Measurements from ENCODE around the gene ARL16.
A peak's percentile ranks its signal among the peaks of the same experiment; 100 is the strongest.

ARL16 gene

GRCh38 chr17:81715107-81715871, 31.7 kb upstream of the ARL16 start:
- DNase-seq (ENCODE audit: low spot score): no peak
- no peak for TF ChIP-seq CTCF (IDR thresholded peaks at IDR 0.05; ENCODE audit: extremely low read depth, missing control alignments)

- no peak for DNase-seq (ENCODE audit: low spot score)
- TF ChIP-seq CTCF (IDR thresholded peaks at IDR 0.05; ENCODE audit: extremely low read depth, missing control alignments): no peak
Observed at GRCh38 chr17:81714412-81715106, 31.0 kb upstream of the ARL16 start.

- no peak for TF ChIP-seq CTCF (IDR thresholded peaks at IDR 0.05; ENCODE audit: extremely low read depth, missing control alignments)
- DNase-seq (ENCODE audit: low spot score): no peak
Observed at GRCh38 chr17:81713556-81714411, 30.2 kb upstream of the ARL16 start.

- no peak for TF ChIP-seq CTCF (IDR thresholded peaks at IDR 0.05; ENCODE audit: extremely low read depth, missing control alignments)
- no peak for DNase-seq (ENCODE audit: low spot score)
Observed at GRCh38 chr17:81713004-81713555, 29.5 kb upstream of the ARL16 start.

GRCh38 chr17:81712468-81713003, 28.9 kb upstream of the ARL16 start:
- peak; percentile 77 for DNase-seq (ENCODE audit: low spot score)
- TF ChIP-seq CTCF (IDR thresholded peaks at IDR 0.05; ENCODE audit: extremely low read depth, missing control alignments): peak; percentile 6

- peak; percentile 98 for DNase-seq (ENCODE audit: low spot score)
- TF ChIP-seq CTCF (IDR thresholded peaks at IDR 0.05; ENCODE audit: extremely low read depth, missing control alignments): no peak
Observed at GRCh38 chr17:81711814-81712467, 28.3 kb upstream of the ARL16 start, which contains the start of gene SLC25A10. SLC25A10 (plus strand) TSS chr17:81712284; CDS start chr17:81712427, 143 bp downstream.

Data from GM20000 (cell line).